IPS-15b (cell line): Measurements from ENCODE around the gene LRRC4B.

Source experiments
- H3K27me3 ChIP-seq: one replicate; pipeline ENCODE4 v1.6.1; 2013; ENCODE audit warnings: low read length; ENCODE audit not compliant: control insufficient read depth, insufficient read depth
- H3K36me3 ChIP-seq: one replicate; pipeline ENCODE4 v1.6.1; 2013; ENCODE audit warnings: low read length; ENCODE audit not compliant: control insufficient read depth, insufficient read depth
- H3K4me1 ChIP-seq: one replicate; pipeline ENCODE4 v1.6.1; 2013; ENCODE audit warnings: mild to moderate bottlenecking, low read length; ENCODE audit not compliant: control insufficient read depth, insufficient read depth
- H3K4me3 ChIP-seq: one replicate; pipeline ENCODE4 v1.5.1; 2013; ENCODE audit warnings: low read depth, low read length
- H3K9ac ChIP-seq: one replicate; pipeline ENCODE4 v1.6.1; 2013; ENCODE audit warnings: low read depth, mild to moderate bottlenecking, low read length
- H3K9me3 ChIP-seq: one replicate; pipeline ENCODE4 v1.6.1; 2013; ENCODE audit warnings: mild to moderate bottlenecking, low read length; ENCODE audit not compliant: control insufficient read depth, insufficient read depth

The LRRC4B gene

DNA sequence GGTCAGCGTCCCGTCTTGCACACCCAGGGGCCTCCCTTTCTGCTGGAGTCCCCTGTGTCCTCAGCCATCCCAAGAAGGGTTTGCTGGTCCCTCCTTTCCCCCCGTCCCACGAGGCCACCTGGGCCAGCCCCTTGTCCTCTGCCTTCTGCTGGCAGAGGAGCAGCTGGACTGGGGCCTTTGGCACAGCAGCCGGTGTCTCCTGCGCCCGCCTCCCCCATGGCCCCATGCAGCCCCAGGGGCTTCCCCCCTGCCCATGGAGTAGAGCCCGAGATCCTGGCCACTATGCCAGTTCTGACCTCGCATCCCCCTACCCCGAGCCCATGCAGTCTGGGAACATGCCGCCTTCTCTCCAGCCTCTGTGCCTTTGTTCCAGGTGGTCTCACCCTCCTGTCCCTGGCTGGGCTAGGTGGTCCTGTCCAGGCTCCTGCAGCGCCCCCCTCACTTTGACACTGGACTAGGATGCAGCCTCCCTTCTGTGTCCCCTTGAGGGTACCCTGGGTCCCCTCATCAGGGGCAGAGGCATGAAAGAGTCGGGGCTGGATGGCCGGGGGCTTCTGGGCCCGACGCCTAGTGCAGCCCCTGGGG lies 85.9 kb downstream of the LRRC4B start:
- no peaks in the 10 kb centered on the region for H3K4me1 ChIP-seq
- no peak overlapping the region for H3K4me3 ChIP-seq
- no peak overlapping the region for H3K9ac ChIP-seq
- H3K36me3 ChIP-seq, result peaks cover 40% of the 10 kb centered on the region
- peaks cover 17% of the 10 kb centered on the region for H3K9me3 ChIP-seq
- peaks cover 10% of the 10 kb centered on the region for H3K27me3 ChIP-seq

DNA sequence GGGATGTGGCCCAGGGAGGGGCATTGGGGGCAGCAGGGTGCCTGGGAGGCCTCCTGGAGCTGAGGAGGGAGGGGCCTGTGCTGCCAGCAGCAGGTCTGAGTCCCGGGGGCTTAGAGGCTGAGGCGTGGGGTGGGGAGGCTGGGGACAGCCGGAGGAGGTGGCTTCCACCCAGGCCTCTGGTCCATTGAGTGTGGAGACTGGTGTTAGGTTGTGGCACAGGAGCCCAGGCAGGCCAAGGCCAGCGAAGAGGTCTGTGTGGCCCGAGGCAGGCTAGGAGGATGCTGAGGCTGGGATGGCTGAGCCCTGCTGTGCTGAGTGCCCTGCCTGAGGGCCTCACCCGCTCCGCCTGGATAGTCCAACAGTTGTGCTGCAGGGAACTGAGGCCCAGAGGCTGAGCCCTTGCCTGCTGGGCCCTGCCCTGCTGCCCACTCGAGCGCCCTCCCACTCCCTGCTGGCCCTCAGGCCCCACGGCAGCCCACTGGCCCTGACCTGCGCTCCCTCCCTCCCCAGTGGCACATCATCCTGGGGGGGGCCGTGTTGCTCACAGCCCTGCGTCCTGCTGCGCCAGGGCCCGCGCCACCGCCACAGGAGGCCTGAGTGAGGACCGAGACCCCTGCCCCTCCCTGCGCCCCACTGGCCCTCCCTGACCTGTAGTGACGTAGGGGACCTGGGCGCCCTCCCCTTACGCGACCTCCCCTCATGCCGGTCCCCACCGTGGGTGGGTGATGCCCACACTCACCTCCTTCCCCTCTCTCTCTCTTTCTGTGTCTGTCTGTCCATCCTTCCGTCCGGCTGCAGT lies 86.7 kb downstream of the LRRC4B start:
- H3K9ac ChIP-seq, result no peak overlapping the region
- peaks cover 14% of the 10 kb centered on the region for H3K9me3 ChIP-seq
- H3K36me3 ChIP-seq, result peaks cover 40% of the 10 kb centered on the region
- peaks cover 3% of the 10 kb centered on the region for H3K27me3 ChIP-seq
- H3K4me3 ChIP-seq, result no peak overlapping the region
- no peaks in the 10 kb centered on the region for H3K4me1 ChIP-seq

DNA sequence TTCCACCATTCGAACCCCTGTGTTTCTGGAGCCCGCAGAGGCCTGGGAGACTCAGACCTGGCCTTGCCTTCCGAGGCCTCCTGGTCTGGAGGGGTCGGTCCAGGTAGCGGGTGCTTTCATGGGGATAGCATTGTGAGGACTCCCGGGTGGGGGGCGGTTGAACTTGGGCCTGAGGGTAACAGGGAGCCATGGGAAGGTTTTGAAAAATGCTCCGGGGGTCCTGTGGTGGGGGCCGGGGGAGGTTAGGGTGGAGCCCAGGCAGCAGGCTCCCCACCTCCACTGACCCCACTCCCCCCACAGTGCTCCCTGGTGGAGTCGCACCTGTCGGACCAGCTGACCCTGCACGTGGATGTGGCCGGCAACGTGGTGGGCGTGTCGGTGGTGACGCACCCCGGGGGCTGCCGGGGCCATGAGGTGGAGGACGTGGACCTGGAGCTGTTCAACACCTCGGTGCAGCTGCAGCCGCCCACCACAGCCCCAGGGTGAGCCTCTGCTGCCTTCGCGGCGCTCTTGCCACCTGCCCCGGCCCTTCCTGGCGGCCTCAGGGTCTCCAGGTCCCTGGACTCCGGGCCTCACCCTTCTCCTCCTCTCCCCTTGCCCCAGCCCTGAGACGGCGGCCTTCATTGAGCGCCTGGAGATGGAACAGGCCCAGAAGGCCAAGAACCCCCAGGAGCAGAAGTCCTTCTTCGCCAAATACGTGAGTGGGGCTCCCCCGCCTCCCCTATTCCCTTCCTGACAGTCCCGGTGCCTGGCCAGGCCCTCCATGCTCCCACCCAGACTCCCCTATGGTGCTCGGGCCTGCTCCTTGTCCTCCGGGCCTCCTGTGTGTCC lies 87.7 kb downstream of the LRRC4B start:
- no peaks in the 10 kb centered on the region for H3K27me3 ChIP-seq
- no peaks in the 10 kb centered on the region for H3K4me1 ChIP-seq
- H3K9me3 ChIP-seq, result peaks cover 5% of the 10 kb centered on the region
- no peak overlapping the region for H3K9ac ChIP-seq
- H3K36me3 ChIP-seq, result peaks cover 38% of the 10 kb centered on the region
- H3K4me3 ChIP-seq, result no peak overlapping the region

DNA sequence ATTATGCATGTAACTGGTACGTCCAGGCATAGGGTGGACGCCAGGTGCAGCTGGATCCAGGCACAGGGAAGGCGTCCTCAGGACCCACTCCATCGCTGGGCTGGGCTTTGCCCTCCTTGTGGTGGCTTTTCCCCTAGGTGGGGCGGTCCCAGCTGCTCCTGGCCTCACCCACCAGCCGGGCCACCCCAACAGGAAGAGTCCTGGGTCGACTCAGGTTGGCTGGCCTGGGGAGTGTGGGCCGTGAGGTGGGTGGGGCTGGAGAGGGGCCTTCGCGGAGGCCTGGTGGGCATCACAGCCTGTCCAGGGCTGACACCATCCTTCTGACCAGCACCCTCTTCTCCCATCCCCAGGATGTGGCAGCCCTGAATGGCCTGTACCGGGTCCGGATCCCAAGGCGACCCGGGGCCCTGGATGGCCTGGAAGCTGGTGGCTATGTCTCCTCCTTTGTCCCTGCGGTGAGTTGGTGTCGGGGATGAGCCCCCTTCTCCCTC lies 88.4 kb downstream of the LRRC4B start:
- peaks cover 38% of the 10 kb centered on the region for H3K36me3 ChIP-seq
- H3K4me1 ChIP-seq, result no peaks in the 10 kb centered on the region

DNA sequence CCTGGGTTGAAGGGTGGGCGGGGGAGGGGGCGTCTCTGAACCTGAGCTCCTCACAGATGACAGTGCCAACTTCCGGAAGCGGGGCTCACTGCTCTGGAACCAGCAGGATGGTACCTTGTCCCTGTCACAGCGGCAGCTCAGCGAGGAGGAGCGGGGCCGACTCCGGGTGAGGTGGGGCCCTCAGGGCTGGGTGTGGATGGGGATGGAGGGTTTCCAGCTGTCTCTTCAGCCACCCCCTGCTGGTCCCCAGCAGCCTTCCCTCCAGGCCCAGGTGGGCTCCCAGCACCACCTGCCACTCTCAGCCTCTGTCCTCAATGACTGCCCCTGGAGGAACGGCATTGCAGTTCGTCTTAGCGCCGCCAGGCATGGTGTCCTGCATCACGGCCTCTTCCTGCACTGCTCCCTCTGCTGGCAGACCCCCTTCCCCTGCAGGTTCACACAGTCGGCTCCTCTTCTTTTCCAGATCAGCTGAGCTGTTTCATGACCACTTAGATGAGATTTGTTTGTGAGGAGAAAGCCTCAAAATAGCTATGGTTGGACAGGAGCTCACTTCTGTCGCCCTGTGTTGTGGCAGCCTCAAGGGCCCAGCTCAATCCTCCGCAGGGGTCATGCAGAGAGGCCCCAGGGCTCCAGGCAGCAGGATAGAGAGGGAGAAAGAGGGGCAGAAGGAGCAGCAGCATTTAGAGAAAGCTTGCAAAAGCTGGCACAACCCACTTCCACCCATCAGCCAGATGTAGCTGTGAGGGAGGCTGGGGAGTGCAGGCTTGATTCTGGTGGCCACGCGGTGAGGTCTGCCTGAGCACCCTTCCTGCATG lies 89.1 kb downstream of the LRRC4B start:
- Histone ChIP-seq H3K9ac (no peak overlapping the region), H3K4me1 (no peaks in the 10 kb centered on the region), H3K9me3 (peaks cover 5% of the 10 kb centered on the region), H3K4me3 (no peak overlapping the region), H3K36me3 (peaks cover 38% of the 10 kb centered on the region), H3K27me3 (no peaks in the 10 kb centered on the region)

More for the DNA sequence above, 88.4 kb downstream of the LRRC4B start:
- peaks cover 5% of the 10 kb centered on the region for H3K9me3 ChIP-seq
- no peaks in the 10 kb centered on the region for H3K27me3 ChIP-seq
- no peak overlapping the region for H3K9ac ChIP-seq
- no peak overlapping the region for H3K4me3 ChIP-seq

DNA sequence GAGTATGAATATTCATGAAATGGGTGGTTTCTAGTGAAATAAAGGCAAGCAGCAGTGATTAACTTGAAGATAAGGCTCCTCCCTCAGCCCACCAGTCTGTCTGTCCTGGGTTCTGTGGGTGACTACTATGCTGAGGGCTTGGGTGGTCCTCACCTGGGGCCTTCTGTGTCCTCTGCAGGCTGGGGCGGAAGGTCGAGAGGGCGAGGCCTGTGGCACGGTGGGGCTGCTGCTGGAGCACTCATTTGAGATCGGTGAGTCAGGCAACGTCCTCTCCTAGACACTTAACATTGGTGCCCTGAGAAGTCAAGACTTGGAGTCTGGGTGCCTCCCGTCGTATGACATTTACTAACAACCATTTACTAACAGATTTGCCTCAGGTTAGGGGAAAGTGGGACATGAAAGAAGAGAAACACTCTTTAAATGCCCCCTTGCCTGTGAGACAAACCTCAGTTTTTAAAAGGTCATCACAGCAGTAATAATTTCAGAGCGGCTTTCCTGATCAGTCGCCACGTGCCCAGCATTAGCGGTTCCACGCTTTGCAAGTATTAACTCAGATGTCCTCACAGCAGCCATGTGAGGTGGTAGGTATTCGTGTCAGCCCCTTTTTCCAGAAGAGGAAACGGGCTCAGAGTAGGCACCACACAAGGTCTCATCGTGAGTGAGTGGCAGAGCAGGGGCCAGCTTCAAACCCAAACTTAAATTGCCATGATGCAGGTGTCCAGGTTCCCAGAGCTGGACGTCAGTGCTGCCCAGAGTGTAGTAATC lies 90.3 kb downstream of the LRRC4B start:
- peak overlapping the region; percentile 98 for H3K4me3 ChIP-seq
- H3K9me3 ChIP-seq, result peaks cover 5% of the 10 kb centered on the region
- no peaks in the 10 kb centered on the region for H3K27me3 ChIP-seq
- H3K36me3 ChIP-seq, result peaks cover 38% of the 10 kb centered on the region
- H3K4me1 ChIP-seq, result no peaks in the 10 kb centered on the region
- no peak overlapping the region for H3K9ac ChIP-seq

DNA sequence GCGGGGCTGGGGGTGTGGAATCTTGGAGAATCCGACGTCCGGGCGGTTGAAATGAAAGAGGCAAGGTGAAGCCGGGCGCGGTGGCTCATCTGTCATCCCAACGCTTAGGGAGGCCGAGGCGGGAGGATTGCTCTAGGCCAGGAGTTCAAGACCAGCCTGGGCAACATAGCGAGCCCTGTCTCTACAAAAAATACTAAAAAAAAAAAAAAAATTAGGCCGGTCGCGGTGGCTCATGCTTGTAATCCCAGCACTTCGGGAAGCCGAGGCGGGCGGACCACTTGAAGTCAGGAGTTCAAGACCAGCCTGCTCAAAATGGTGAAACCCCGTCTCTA lies 91.4 kb downstream of the LRRC4B start:
- H3K27me3 ChIP-seq, result no peaks in the 10 kb centered on the region
- peaks cover 5% of the 10 kb centered on the region for H3K9me3 ChIP-seq
- peaks cover 31% of the 10 kb centered on the region for H3K36me3 ChIP-seq
- H3K4me3 ChIP-seq, result peak overlapping the region; percentile 98
- no peaks in the 10 kb centered on the region for H3K4me1 ChIP-seq
- no peak overlapping the region for H3K9ac ChIP-seq

DNA sequence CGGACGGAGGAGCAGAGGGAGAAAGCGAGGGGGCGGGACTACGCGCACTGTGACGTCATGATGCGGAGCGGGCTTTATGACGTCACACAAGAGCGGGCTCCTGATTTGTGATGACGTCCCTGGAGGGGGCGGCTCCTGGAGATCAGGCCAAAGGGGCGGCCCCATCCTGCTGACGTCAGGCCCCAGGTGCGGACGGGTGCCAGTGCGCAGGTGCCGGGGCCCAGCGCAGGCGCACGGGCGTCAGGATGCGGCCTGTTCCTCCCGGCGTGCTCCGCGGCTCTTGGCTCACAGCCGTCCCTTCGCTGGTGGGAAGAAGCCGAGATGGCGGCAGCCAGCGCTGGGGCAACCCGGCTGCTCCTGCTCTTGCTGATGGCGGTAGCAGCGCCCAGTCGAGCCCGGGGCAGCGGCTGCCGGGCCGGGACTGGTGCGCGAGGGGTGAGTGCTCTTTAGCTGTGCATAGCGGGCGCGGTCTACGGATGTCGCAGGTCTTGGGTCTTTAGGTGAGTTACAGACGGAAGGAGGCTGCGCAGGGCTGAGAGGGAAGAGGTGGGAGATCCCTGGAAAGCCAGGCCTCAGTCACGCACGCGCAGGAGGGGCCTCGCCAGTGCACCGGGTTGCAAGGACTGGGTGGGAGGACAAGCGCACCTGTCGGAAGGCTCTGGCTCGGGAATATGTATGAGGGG lies 91.9 kb downstream of the LRRC4B start, which contains the start of the genes EMC10 and GARIN5A:
Gene EMC10 (plus strand): TSS at position 284 of the 683 bp plus-strand sequence. CDS start 38 bp downstream, at position 322.
Gene GARIN5A (minus strand): TSS at position 625 of the 683 bp plus-strand sequence. CDS start 460 bp downstream, at position 165.
- no peaks in the 10 kb centered on the region for H3K27me3 ChIP-seq
- peak within 1 kb of the TSS; percentile 94 for H3K9ac ChIP-seq
- H3K4me1 ChIP-seq, result no peaks in the 10 kb centered on the region
- peak within 1 kb of the TSS; percentile 98 for H3K4me3 ChIP-seq
- peaks cover 5% of the 10 kb centered on the region for H3K9me3 ChIP-seq
- peaks cover 28% of the 10 kb centered on the region for H3K36me3 ChIP-seq

DNA sequence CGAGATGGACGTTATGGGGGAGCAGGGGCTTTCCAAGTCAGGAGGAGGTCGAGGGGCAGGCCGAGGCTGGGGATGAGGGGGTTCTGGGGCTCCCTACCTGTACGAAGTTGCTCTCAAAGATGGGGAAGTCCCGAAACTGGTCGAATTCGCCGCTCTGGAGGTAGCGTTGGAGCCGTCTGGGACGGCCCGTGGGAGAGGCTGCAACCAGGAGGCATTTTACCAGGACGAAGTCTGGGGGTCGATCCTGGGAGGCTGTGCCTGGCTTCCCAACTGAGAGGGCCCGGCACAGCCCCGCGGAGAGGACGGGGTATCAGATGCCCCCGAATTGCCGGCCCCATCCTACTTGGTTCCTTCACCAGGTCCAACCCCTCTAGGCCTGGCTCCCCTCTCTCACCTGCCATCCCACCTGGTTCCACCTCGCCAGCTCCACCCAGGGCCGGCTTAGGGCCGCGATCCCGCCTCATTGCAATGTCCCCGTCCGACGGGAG lies 92.5 kb downstream of the LRRC4B start:
- peak overlapping the region; percentile 49 for H3K4me3 ChIP-seq

DNA sequence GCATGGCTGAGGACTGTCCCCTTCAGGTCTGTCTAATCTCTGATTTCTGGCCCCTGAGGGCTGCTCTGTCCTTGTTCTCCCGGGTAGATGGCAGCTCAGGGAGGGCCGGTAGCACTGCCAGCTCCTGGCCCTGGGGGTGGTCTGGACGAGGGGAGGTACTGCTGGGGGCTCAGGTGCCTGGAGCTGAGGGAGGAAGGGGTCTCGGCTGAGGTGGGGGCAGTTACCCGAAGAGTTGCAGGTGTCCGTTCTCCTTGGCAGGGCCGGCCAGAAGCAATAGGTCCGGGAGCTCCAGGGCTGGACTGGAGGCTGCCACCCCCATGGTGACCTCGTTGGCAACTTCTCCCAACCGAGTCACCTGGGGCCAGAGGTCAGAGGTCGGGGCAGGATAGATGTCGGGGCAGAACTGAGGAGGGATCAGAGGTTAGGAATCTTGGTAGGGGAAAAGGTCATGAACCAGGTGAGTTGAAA lies 93.1 kb downstream of the LRRC4B start:
- H3K36me3 ChIP-seq, result peaks cover 20% of the 10 kb centered on the region
- no peaks in the 10 kb centered on the region for H3K4me1 ChIP-seq
- H3K27me3 ChIP-seq, result no peaks in the 10 kb centered on the region
- H3K9ac ChIP-seq, result no peak overlapping the region
- H3K9me3 ChIP-seq, result peaks cover 5% of the 10 kb centered on the region
- no peak overlapping the region for H3K4me3 ChIP-seq

More for the DNA sequence above, 92.5 kb downstream of the LRRC4B start:
- peak overlapping the region; percentile 47 for H3K9ac ChIP-seq
- H3K4me1 ChIP-seq, result no peaks in the 10 kb centered on the region
- peaks cover 26% of the 10 kb centered on the region for H3K36me3 ChIP-seq
- H3K27me3 ChIP-seq, result no peaks in the 10 kb centered on the region
- peaks cover 5% of the 10 kb centered on the region for H3K9me3 ChIP-seq
